HFFc6 (cell line): ENCODE results near the gene AGR3. TPM values are rescaled to one million over a fixed set of nuclear protein-coding genes. Genes with fewer than 3 reads are reported as not detected.
A peak's percentile ranks its signal among the peaks of the same experiment; 100 is the strongest.

ENCODE experiments used
- DNase-seq: peaks from one replicate; pipeline ENCODE4 v3.0.0-alpha.2; 2018
- H3K27ac Mint-ChIP-seq: 2 replicates; pipeline ENCODE4 v1.8.0; 2020; ENCODE audit warnings: mild to moderate bottlenecking, mixed read lengths
- H3K27me3 Mint-ChIP-seq: 2 replicates; pipeline ENCODE4 v1.8.0; 2021; ENCODE audit warnings: mild to moderate bottlenecking, moderate library complexity, mixed read lengths; ENCODE audit not compliant: insufficient read depth
- H3K36me3 Mint-ChIP-seq: 2 replicates; pipeline ENCODE4 v1.8.0; 2021; ENCODE audit warnings: low read depth, mixed read lengths
- H3K4me1 Mint-ChIP-seq: 2 replicates; pipeline ENCODE4 v1.8.0; 2020; ENCODE audit warnings: low read depth, mixed read lengths
- H3K4me3 Mint-ChIP-seq: 2 replicates; pipeline ENCODE4 v1.8.0; 2020; ENCODE audit warnings: mild to moderate bottlenecking, moderate library complexity, mixed read lengths
- H3K9me3 Mint-ChIP-seq: 2 replicates; pipeline ENCODE4 v1.8.0; 2020; ENCODE audit warnings: mild to moderate bottlenecking, mixed read lengths
- CTCF ChIP-seq: fragments of 200-600 bp; sonication (generic); IDR thresholded peaks from 2 replicates; pipeline ENCODE4 v1.5.0; 2021; ENCODE audit warnings: antibody characterized with exemption, mild to moderate bottlenecking
- total RNA-seq, 6 experiments: library from RNA; stranded (reverse); fragmentation: NEBNext Ultra II Directional; extraction: Animal tissue kit (Norgen Biotek cat#: 25700); gene quantifications; 2 replicates in 1 of 6; 3 replicates in 5 of 6; pipeline ENCODE4 v1.2.3, GENCODE V29; 2021

The AGR3 gene
- total RNA-seq, 6 experiments from 2014 or later = not detected

- H3K36me3 Mint-ChIP-seq = no peaks in the 10 kb centered on the region
- no peak overlapping the region; the same call in 1 of the 2 replicates for H3K27ac Mint-ChIP-seq
These were observed 43.8 kb upstream of the AGR3 start for GRCh38 chr7:16925609-16926008.

GRCh38 chr7:16923019-16923418 is 41.2 kb upstream of the AGR3 start:
- no peak overlapping the region for H3K4me3 Mint-ChIP-seq
- H3K4me1 Mint-ChIP-seq = peaks cover 56% of the 10 kb centered on the region
- no peak for TF ChIP-seq CTCF
- no peak for DNase-seq
- H3K27me3 Mint-ChIP-seq = no peaks in the 10 kb centered on the region
- H3K36me3 Mint-ChIP-seq = no peaks in the 10 kb centered on the region
- H3K9me3 Mint-ChIP-seq = no peaks in the 10 kb centered on the region
- H3K27ac Mint-ChIP-seq = peak overlapping the region; percentile 36; the same call in 1 of the 2 replicates

More at GRCh38 chr7:16925609-16926008, 43.8 kb upstream of the AGR3 start:
- Mint-ChIP-seq H3K4me1 (peaks cover 46% of the 10 kb centered on the region), H3K4me3 (no peak overlapping the region), H3K9me3 (no peaks in the 10 kb centered on the region), H3K27me3 (no peaks in the 10 kb centered on the region)
- no peak for DNase-seq
- no peak for TF ChIP-seq CTCF

GRCh38 chr7:16921644-16922257 is 40.0 kb upstream of the AGR3 start:
- Mint-ChIP-seq H3K4me1 (peaks cover 60% of the 10 kb centered on the region), H3K27ac (peak overlapping the region; percentile 45), H3K27me3 (no peaks in the 10 kb centered on the region), H3K4me3 (no peak overlapping the region), H3K9me3 (no peaks in the 10 kb centered on the region), H3K36me3 (no peaks in the 10 kb centered on the region)
- DNase-seq = no peak
- TF ChIP-seq CTCF = no peak

GRCh38 chr7:16921151-16921550 is 39.4 kb upstream of the AGR3 start:
- H3K4me3 Mint-ChIP-seq = no peak overlapping the region
- no peaks in the 10 kb centered on the region for H3K27me3 Mint-ChIP-seq
- DNase-seq = no peak
- H3K27ac Mint-ChIP-seq = no peak overlapping the region
- no peak for TF ChIP-seq CTCF
- no peaks in the 10 kb centered on the region for H3K36me3 Mint-ChIP-seq
- H3K4me1 Mint-ChIP-seq = peaks cover 60% of the 10 kb centered on the region
- no peaks in the 10 kb centered on the region for H3K9me3 Mint-ChIP-seq

GRCh38 chr7:16919440-16919839 is 37.7 kb upstream of the AGR3 start:
- no peaks in the 10 kb centered on the region for H3K9me3 Mint-ChIP-seq
- H3K4me3 Mint-ChIP-seq = no peak overlapping the region
- no peak for DNase-seq
- H3K4me1 Mint-ChIP-seq = peaks cover 69% of the 10 kb centered on the region
- no peak for TF ChIP-seq CTCF
- 0 out of 2 replicates have a peak, but pooled peaks cover 6% of the 10 kb centered on the region for H3K36me3 Mint-ChIP-seq
- H3K27ac Mint-ChIP-seq = no peak overlapping the region
- H3K27me3 Mint-ChIP-seq = no peaks in the 10 kb centered on the region; the same call in 1 of the 2 replicates
